Neutrophil (primary cell): Measurements from ENCODE around the gene TEPSIN.

Experiments used
- H3K27ac ChIP-seq: fragments of 200-600 bp; sonication (generic); 2 replicates; pipeline ENCODE4 v1.5.1; 2016; ENCODE audit warnings: mild to moderate bottlenecking, moderate library complexity
- H3K27me3 ChIP-seq: fragments of 200-600 bp; sonication (generic); 2 replicates; pipeline ENCODE4 v1.6.0; 2016; ENCODE audit warnings: mild to moderate bottlenecking
- H3K36me3 ChIP-seq: fragments of 200-600 bp; sonication (generic); 2 replicates; pipeline ENCODE4 v1.5.1; 2017
- H3K4me1 ChIP-seq, 2 experiments: fragments of 200-600 bp in 1 of 2; sonication (generic) in 1 of 2; 1 replicate in 1 of 2; 2 replicates in 1 of 2; pipeline versions ENCODE4 v1.5.1 to v1.6.1; 2013 to 2016; ENCODE audit warnings: low read depth in 1 of 2, low read length in 1 of 2, mild to moderate bottlenecking in 1 of 2, moderate library complexity in 1 of 2; ENCODE audit not compliant: control insufficient read depth in 1 of 2, insufficient read depth in 1 of 2
- H3K4me3 ChIP-seq, 2 experiments: fragments of 200-600 bp in 1 of 2; sonication (generic) in 1 of 2; 1 replicate in 1 of 2; 2 replicates in 1 of 2; pipeline ENCODE4 v1.5.1; 2013 to 2016; ENCODE audit warnings: low read depth in 1 of 2, low read length in 1 of 2, mild to moderate bottlenecking in 1 of 2, moderate library complexity in 1 of 2
- H3K9me3 ChIP-seq: fragments of 200-600 bp; sonication (generic); 2 replicates; pipeline ENCODE4 v1.5.1; 2016
- CTCF ChIP-seq: fragments of 200-600 bp; sonication (generic); IDR thresholded peaks from 2 replicates; pipeline ENCODE4 v1.5.1; 2016; ENCODE audit warnings: antibody characterized with exemption

The TEPSIN gene

GRCh38 chr17:81222620-81222905 lies 16.3 kb downstream of the TEPSIN start:
- peak overlapping the region; percentile 72 to 89 for H3K4me3 ChIP-seq
- H3K4me1 ChIP-seq: peaks cover 21 to 29% of the 10 kb centered on the region in 2 experiments
- H3K9me3 ChIP-seq: no peaks in the 10 kb centered on the region
- TF ChIP-seq CTCF: no peak
- no peaks in the 10 kb centered on the region for H3K27me3 ChIP-seq
- peak overlapping the region; percentile 64 for H3K27ac ChIP-seq
- peaks cover 6% of the 10 kb centered on the region for H3K36me3 ChIP-seq

- Histone ChIP-seq H3K4me3 (peak overlapping the region; percentile 72 to 89), H3K9me3 (no peaks in the 10 kb centered on the region), H3K27ac (peak overlapping the region; percentile 64), H3K4me1 (peaks cover 21 to 29% of the 10 kb centered on the region in 2 experiments), H3K27me3 (no peaks in the 10 kb centered on the region), H3K36me3 (peaks cover 6% of the 10 kb centered on the region)
- TF ChIP-seq CTCF: no peak
Measured at GRCh38 chr17:81221842-81222619, 16.8 kb downstream of the TEPSIN start.

- no peaks in the 10 kb centered on the region for H3K9me3 ChIP-seq
- no peak for TF ChIP-seq CTCF
- peaks cover 6% of the 10 kb centered on the region for H3K36me3 ChIP-seq
- no peak overlapping the region for H3K27ac ChIP-seq
- H3K4me1 ChIP-seq: peaks cover 21 to 29% of the 10 kb centered on the region in 2 experiments
- H3K4me3 ChIP-seq: no peak overlapping the region
- H3K27me3 ChIP-seq: no peaks in the 10 kb centered on the region
Measured at GRCh38 chr17:81221371-81221841, 17.4 kb downstream of the TEPSIN start.

- Histone ChIP-seq H3K4me1 (peaks cover 21 to 29% of the 10 kb centered on the region in 2 experiments), H3K27me3 (no peaks in the 10 kb centered on the region), H3K36me3 (peaks cover 6% of the 10 kb centered on the region), H3K9me3 (no peaks in the 10 kb centered on the region), H3K27ac (no peak overlapping the region), H3K4me3 (no peak overlapping the region)
- no peak for TF ChIP-seq CTCF
Measured at GRCh38 chr17:81219476-81220180, 19.2 kb downstream of the TEPSIN start.

- Histone ChIP-seq H3K4me3 (no peak overlapping the region), H3K36me3 (peaks cover 6% of the 10 kb centered on the region), H3K27me3 (no peaks in the 10 kb centered on the region), H3K27ac (no peak overlapping the region), H3K4me1 (peaks cover 19 to 28% of the 10 kb centered on the region in 2 experiments), H3K9me3 (no peaks in the 10 kb centered on the region)
- TF ChIP-seq CTCF: no peak
Measured at GRCh38 chr17:81218991-81219390, 19.9 kb downstream of the TEPSIN start.
